HEK293T (cell line): ENCODE results near the gene TRAPPC10.

Experiments
- ARNT ChIP-seq: fragments of 450-650 bp; IDR thresholded peaks from 2 replicates; pipeline ENCODE4 v1.6.1; 2017; ENCODE audit warnings: mild to moderate bottlenecking
- BHLHE40 ChIP-seq: fragments of 450-650 bp; IDR thresholded peaks from 2 replicates; pipeline ENCODE4 v1.6.1; 2016; ENCODE audit warnings: mild to moderate bottlenecking, moderate library complexity, borderline replicate concordance
- CTBP1 ChIP-seq: fragments of 450-650 bp; IDR thresholded peaks from 2 replicates; pipeline ENCODE4 v1.6.1; 2016; ENCODE audit warnings: borderline replicate concordance
- ELF4 ChIP-seq: fragments of 450-650 bp; IDR thresholded peaks from 2 replicates; pipeline ENCODE4 v1.6.1; 2017; ENCODE audit warnings: antibody characterized with exemption
- FOXA1 ChIP-seq: fragments of 450-650 bp; IDR thresholded peaks from 2 replicates; pipeline ENCODE4 v1.6.1; 2016; ENCODE audit warnings: mild to moderate bottlenecking
- FOXK2 ChIP-seq: fragments of 450-650 bp; IDR thresholded peaks from 2 replicates; pipeline ENCODE4 v1.6.1; 2016; ENCODE audit warnings: mild to moderate bottlenecking
- FOXM1 ChIP-seq: fragments of 450-650 bp; IDR thresholded peaks from 2 replicates; pipeline ENCODE4 v1.6.1; 2017; ENCODE audit warnings: mild to moderate bottlenecking, borderline replicate concordance
- HDGF ChIP-seq: fragments of 450-650 bp; IDR thresholded peaks from 2 replicates; pipeline ENCODE4 v1.6.1; 2017; ENCODE audit warnings: antibody characterized with exemption, borderline replicate concordance
- L3MBTL2 ChIP-seq: fragments of 450-650 bp; conservative IDR thresholded peaks from 2 replicates; pipeline ENCODE4 v1.6.1; 2016; ENCODE audit warnings: mild to moderate bottlenecking
- LEF1 ChIP-seq: fragments of 450-650 bp; IDR thresholded peaks from 2 replicates; pipeline ENCODE4 v1.6.1; 2017; ENCODE audit warnings: mild to moderate bottlenecking, borderline replicate concordance
- NFRKB ChIP-seq: fragments of 450-650 bp; IDR thresholded peaks from 2 replicates; pipeline ENCODE4 v1.6.1; 2016; ENCODE audit warnings: mild to moderate bottlenecking, moderate library complexity
- SP1 ChIP-seq: fragments of 450-650 bp; IDR thresholded peaks from 2 replicates; pipeline ENCODE4 v1.6.1; 2017
- SUZ12 ChIP-seq: fragments of 450-650 bp; IDR thresholded peaks from 2 replicates; pipeline ENCODE4 v1.6.1; 2016; ENCODE audit warnings: mild to moderate bottlenecking
- ZNF384 ChIP-seq: fragments of 450-650 bp; IDR thresholded peaks from 2 replicates; pipeline ENCODE4 v1.6.1; 2016

GRCh38 chr21:44027607-44028286 is 15.6 kb downstream of the TRAPPC10 start:
- TF ChIP-seq SP1 (no peak), ELF4 (no peak), BHLHE40 (no peak), ARNT (no peak; the same call in 1 of the 2 replicates), FOXA1 (peak; percentile 64; the same call in 1 of the 2 replicates), FOXK2 (no peak), NFRKB (no peak), CTBP1 (peak; percentile 34; the same call in 1 of the 2 replicates), HDGF (no peak), LEF1 (no peak), FOXM1 (no peak), L3MBTL2 (no peak), ZNF384 (no peak), SUZ12 (no peak)
